KMS-11 (cell line): ENCODE data around the gene NOTCH4.
A peak's percentile ranks its signal among the peaks of the same experiment; 100 is the strongest.

Experiments used
- H2AFZ ChIP-seq: fragments of 200-600 bp; sonication (generic); 2 replicates; pipeline ENCODE4 v1.6.1; 2016; ENCODE audit warnings: antibody characterized with exemption, mixed run types, low read depth
- H3K27ac ChIP-seq: fragments of 200-600 bp; sonication (generic); 2 replicates; pipeline ENCODE4 v1.6.1; 2016; ENCODE audit warnings: mild to moderate bottlenecking, mixed run types
- H3K27me3 ChIP-seq: fragments of 200-600 bp; sonication (generic); 2 replicates; pipeline ENCODE4 v1.6.1; 2017; ENCODE audit warnings: mild to moderate bottlenecking, low read depth, mixed run types, moderate library complexity; ENCODE audit not compliant: insufficient read depth
- H3K36me3 ChIP-seq: fragments of 200-600 bp; sonication (generic); 2 replicates; pipeline ENCODE4 v1.6.1; 2017; ENCODE audit warnings: mild to moderate bottlenecking, mixed run types; ENCODE audit not compliant: insufficient read depth
- H3K4me1 ChIP-seq: fragments of 200-600 bp; sonication (generic); 2 replicates; pipeline ENCODE4 v1.6.1; 2016; ENCODE audit warnings: mild to moderate bottlenecking, low read depth, mixed run types; ENCODE audit not compliant: poor library complexity, severe bottlenecking
- H3K4me2 ChIP-seq: fragments of 200-600 bp; sonication (generic); 2 replicates; pipeline ENCODE4 v1.7.0; 2016; ENCODE audit warnings: mild to moderate bottlenecking, mixed run types
- H3K4me3 ChIP-seq: fragments of 200-600 bp; sonication (generic); IDR thresholded peaks from 2 replicates; pipeline ENCODE4 v1.6.1; 2017; ENCODE audit warnings: low read depth, low read length, mixed read lengths; ENCODE audit not compliant: insufficient read depth
- H3K79me2 ChIP-seq: fragments of 200-600 bp; sonication (generic); 2 replicates; pipeline ENCODE4 v1.6.1; 2016; ENCODE audit warnings: low read depth, mixed run types; ENCODE audit not compliant: insufficient read depth
- H3K9ac ChIP-seq: fragments of 200-600 bp; sonication (generic); 2 replicates; pipeline ENCODE4 v1.6.1; 2016; ENCODE audit warnings: mild to moderate bottlenecking, mixed run types
- H4K20me1 ChIP-seq: fragments of 200-600 bp; sonication (generic); 2 replicates; pipeline ENCODE4 v1.6.1; 2016; ENCODE audit warnings: mild to moderate bottlenecking, mixed run types; ENCODE audit not compliant: insufficient read depth
- TF ChIP-seq, protein P1 (sequence below): fragments of 200-600 bp; sonication (generic); conservative IDR thresholded peaks from 2 replicates; pipeline ENCODE4 v1.6.1; 2017; ENCODE audit warnings: low read depth, mild to moderate bottlenecking, antibody characterized with exemption, low read length, moderate library complexity, mixed read lengths

Gene NOTCH4

DNA sequence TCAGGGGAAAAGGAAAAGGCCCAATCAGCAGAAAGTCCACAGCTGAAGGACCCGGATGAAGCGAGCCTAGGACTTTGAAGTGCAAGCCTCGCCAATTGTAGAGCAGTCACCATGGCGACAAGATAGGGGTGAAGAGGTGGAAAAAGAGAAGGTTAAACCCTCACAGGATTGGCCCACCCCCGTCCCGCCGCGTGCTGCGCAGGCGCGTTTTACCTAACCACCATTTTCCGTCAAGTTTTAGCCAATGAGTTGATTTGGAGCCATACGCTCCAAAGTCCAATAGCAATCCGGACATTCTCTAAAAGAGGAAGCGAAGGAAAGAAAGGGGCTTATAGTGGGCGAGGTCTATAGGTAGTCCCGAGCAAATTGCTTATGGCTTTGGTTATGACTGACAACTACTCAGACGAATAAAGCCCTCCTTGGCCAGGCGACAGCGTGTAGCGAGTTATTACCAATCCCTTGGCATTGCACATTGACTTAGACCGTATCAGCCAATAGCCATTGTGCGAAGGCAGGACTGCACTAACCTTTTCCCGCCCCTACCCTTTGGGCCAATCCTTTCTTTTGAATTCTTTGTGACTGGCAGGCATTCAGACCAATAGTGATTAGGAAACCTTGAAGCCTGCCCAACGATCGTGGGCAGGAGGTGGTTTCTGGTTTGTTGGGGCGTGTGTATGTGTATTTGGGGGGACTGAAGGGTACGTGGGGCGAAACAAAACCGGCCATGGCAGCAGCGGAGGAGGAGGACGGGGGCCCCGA, 45.9 kb downstream of the NOTCH4 start, which contains the start of gene RNF5:
RNF5 (plus strand) TSS at position 618 of the 759 bp plus-strand sequence; CDS start at position 725, 107 bp downstream.
- H3K4me2 ChIP-seq: peak within 1 kb of the TSS; percentile 97
- peaks cover 21% of the 10 kb centered on the region for H3K4me1 ChIP-seq
- H3K79me2 ChIP-seq: no peaks in the 10 kb centered on the region
- H3K36me3 ChIP-seq: no peaks in the 10 kb centered on the region
- H3K4me3 ChIP-seq: peak within 1 kb of the TSS; percentile 16
- no peaks in the 10 kb centered on the region for H4K20me1 ChIP-seq
- peak within 1 kb of the TSS; percentile 68 for H2AFZ ChIP-seq
- peak within 1 kb of the TSS; percentile 67 for H3K9ac ChIP-seq
- no peaks in the 10 kb centered on the region for H3K27me3 ChIP-seq
- TF ChIP-seq, protein P1, sequence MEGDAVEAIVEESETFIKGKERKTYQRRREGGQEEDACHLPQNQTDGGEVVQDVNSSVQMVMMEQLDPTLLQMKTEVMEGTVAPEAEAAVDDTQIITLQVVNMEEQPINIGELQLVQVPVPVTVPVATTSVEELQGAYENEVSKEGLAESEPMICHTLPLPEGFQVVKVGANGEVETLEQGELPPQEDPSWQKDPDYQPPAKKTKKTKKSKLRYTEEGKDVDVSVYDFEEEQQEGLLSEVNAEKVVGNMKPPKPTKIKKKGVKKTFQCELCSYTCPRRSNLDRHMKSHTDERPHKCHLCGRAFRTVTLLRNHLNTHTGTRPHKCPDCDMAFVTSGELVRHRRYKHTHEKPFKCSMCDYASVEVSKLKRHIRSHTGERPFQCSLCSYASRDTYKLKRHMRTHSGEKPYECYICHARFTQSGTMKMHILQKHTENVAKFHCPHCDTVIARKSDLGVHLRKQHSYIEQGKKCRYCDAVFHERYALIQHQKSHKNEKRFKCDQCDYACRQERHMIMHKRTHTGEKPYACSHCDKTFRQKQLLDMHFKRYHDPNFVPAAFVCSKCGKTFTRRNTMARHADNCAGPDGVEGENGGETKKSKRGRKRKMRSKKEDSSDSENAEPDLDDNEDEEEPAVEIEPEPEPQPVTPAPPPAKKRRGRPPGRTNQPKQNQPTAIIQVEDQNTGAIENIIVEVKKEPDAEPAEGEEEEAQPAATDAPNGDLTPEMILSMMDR: no peak
- H3K27ac ChIP-seq: peak within 1 kb of the TSS; percentile 72

DNA sequence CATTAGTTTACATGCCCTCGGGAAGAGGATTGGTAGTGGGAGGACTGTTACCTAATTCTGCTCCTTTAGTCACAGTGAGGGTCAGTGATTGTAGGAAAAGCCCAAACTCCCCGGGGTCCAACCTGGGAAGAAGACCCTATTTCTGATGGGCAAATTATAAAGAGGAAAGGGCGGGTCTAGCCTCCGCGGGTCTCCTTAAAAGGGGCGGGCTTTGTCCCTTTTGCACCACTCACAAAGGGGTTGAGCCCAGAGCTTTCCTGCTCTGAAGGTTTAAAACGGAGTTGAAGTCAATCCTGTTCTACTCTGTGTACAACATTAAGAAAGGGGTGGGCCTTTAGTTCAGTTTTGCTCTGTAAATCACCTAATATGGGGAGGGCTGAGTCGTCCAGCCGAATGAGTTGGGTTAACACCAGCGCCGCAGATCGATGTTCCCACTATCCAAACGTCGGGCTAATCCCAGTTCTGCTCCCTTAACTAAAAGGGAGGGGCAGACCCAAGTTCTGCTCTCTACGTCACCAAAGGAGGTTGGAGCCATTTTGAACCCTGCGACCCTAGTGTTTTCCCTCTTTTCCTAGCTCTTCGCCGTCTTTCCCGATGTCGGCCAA, 46.6 kb downstream of the NOTCH4 start:
- H3K36me3 ChIP-seq: no peaks in the 10 kb centered on the region
- H3K4me1 ChIP-seq: peaks cover 21% of the 10 kb centered on the region
- H2AFZ ChIP-seq: peak overlapping the region; percentile 68
- H3K4me2 ChIP-seq: peak overlapping the region; percentile 97
- H3K27ac ChIP-seq: peak overlapping the region; percentile 72
- H4K20me1 ChIP-seq: no peaks in the 10 kb centered on the region
- TF ChIP-seq, protein P1: no peak
- no peaks in the 10 kb centered on the region for H3K79me2 ChIP-seq
- H3K27me3 ChIP-seq: no peaks in the 10 kb centered on the region
- peak overlapping the region; percentile 16 for H3K4me3 ChIP-seq
- peak overlapping the region; percentile 67 for H3K9ac ChIP-seq

DNA sequence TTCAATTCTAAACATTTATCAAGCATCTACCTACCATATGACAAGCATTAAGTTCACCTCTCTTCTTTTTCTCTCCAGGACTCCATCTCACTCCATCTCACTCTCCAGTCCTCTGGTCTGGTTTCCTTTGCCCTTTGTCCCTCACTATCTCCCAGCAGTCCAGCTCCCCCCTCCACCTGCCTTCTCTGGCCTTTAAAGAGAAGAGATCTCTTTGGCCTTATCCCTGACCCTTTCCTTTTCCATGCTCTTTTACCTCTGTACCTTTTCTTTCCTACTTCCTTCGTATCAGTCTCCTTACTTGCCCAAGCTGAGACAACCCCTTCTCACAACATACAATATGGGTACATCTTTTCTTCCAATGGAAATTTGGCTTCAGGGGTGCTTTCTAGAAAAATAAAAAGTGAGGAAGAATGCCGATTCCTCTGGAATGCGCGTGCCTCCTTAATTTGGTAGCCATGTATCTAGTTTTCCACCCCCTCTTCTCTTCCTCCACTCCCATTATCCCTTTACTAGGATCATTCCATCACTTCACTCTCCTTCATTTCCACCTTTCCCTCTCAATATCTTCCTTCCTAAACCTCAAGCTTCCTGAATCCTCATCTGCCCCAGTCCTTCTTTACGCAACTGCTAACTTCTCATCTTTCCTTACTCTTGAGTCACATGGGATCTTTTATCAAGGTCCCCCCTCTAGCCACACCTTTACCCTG, 47.2 kb downstream of the NOTCH4 start:
- H3K4me1 ChIP-seq: peaks cover 21% of the 10 kb centered on the region
- H3K9ac ChIP-seq: peak overlapping the region; percentile 67; the same call in 1 of the 2 replicates
- H3K27ac ChIP-seq: peak overlapping the region; percentile 72
- peak overlapping the region; percentile 16 for H3K4me3 ChIP-seq
- no peaks in the 10 kb centered on the region for H3K27me3 ChIP-seq
- H3K36me3 ChIP-seq: no peaks in the 10 kb centered on the region
- H2AFZ ChIP-seq: peak overlapping the region; percentile 68; the same call in 1 of the 2 replicates
- H3K4me2 ChIP-seq: peak overlapping the region; percentile 97
- no peaks in the 10 kb centered on the region for H4K20me1 ChIP-seq
- TF ChIP-seq, protein P1: no peak
- no peaks in the 10 kb centered on the region for H3K79me2 ChIP-seq

DNA sequence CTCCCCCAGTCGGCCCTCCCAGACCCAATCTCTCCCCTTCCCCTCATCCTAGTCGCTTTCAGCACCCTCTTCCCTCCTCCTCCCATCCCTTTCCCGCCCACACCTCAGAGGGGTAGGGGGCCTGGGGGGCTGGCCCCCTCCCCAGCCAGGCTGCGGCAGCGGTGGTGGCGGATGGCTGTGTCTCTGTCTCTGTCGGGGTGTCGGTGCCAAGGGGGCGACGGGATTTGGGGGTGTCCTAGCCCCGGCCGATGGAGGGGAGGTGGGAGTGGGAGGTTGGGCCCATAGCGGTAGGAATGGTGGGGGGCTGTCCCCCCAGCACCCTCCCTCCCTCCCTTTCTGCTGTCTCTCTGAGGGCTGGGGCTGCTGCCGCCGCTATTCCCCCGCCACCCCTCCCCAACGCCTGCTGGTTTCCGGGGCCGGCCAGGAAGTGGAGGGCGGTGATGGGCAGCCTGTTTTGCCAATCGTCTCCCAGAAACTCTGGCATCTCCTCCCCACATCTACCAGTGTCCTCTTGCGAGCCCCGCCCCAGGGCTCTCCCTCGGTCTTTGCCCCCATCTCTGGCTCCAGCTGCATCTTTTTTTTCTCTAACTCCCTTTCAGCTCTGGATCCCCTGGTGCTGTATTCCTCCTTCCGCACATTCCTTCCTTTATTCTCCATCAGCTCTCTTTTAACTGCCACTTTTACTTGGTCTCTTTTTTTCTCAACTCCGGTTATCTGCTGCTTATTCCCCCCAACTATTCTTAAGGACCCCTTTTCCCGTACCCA, 48.0 kb downstream of the NOTCH4 start, which contains the start of gene AGPAT1:
AGPAT1 (minus strand) TSS at position 374 of the 765 bp plus-strand sequence. CDS start 4,588 bp downstream, outside the sequence.
- H3K4me3 ChIP-seq: peak within 1 kb of the TSS; percentile 16
- H3K79me2 ChIP-seq: no peaks in the 10 kb centered on the region
- no peaks in the 10 kb centered on the region for H4K20me1 ChIP-seq
- H2AFZ ChIP-seq: peak within 1 kb of the TSS; percentile 75; the same call in 1 of the 2 replicates
- H3K4me1 ChIP-seq: peaks cover 21% of the 10 kb centered on the region
- H3K9ac ChIP-seq: peak within 1 kb of the TSS; percentile 68
- TF ChIP-seq, protein P1: no peak
- no peaks in the 10 kb centered on the region for H3K27me3 ChIP-seq
- H3K4me2 ChIP-seq: peak within 1 kb of the TSS; percentile 97
- peak within 1 kb of the TSS; percentile 72; the same call in 1 of the 2 replicates for H3K27ac ChIP-seq
- no peaks in the 10 kb centered on the region for H3K36me3 ChIP-seq
